GM12878 (cell line): ENCODE data around the gene ITK. TPM values are rescaled to one million over a fixed set of nuclear protein-coding genes. Genes with fewer than 3 reads are reported as not detected.

ENCODE experiments used
- ATAC-seq: fragments of 200-7000 bp; cut with Tn5 transposase; 3 replicates; pipeline ENCODE4 v1.9.1; 2020; ENCODE audit warnings: mild to moderate bottlenecking, moderate library complexity
- BruUV-seq: library from RNA; stranded (reverse); fragments of 400-500 nt; replicated peaks from 2 replicates; lab custom pipeline; 2021; lab: Mats Ljungman, UMichigan
- CTCF ChIA-PET: fragments of 300-600 bp; sonication (Branson Sonifier 250); formaldehyde crosslinking; extraction: SDS; loops from one replicate; lab custom pipeline; 2021; ENCODE audit warnings: inconsistent platforms; lab: Yijun Ruan, JAX
- POLR2A ChIA-PET: fragments of 350-600 bp; formaldehyde crosslinking; extraction: SDS; loops from one replicate; lab custom pipeline; 2021; ENCODE audit warnings: inconsistent platforms; lab: Charles Lee
- RAD21 ChIA-PET: fragments of 300-600 bp; sonication (Branson Sonifier 250); formaldehyde crosslinking; loops from one replicate; lab custom pipeline; 2023; ENCODE audit warnings: antibody characterized with exemption; ENCODE audit not compliant: unreplicated experiment; lab: Charles Lee
- SMC1A ChIA-PET: fragments of 300-600 bp; sonication (Branson Sonifier 250); formaldehyde crosslinking; loops from one replicate; lab custom pipeline; 2023; ENCODE audit not compliant: unreplicated experiment, uncharacterized antibody; lab: Charles Lee
- DNase-seq: peaks from one replicate; pipeline ENCODE4 v3.0.0-alpha.2; 2011; ENCODE audit warnings: low read depth, low spot score
- FAIRE-seq: peaks from 3 replicates; lab custom pipeline; 2011; peaks lifted over from hg19 to GRCh38; lab: Jason Lieb, UNC
- H2AFZ ChIP-seq: 2 replicates; pipeline ENCODE4 v1.6.0; 2011; ENCODE audit warnings: low read depth, low read length, control low read depth; ENCODE audit not compliant: control insufficient read depth
- H3K27ac ChIP-seq: 2 replicates; pipeline ENCODE4 v1.5.1; 2011; ENCODE audit warnings: control low read depth; ENCODE audit not compliant: control insufficient read depth, insufficient read depth
- H3K27me3 ChIP-seq, 2 experiments: replicated peaks in 1 of 2; 2 replicates each; pipeline versions ENCODE4 v1.6.0 to v1.6.1; 2011; ENCODE audit warnings: low read length in 1 of 2; ENCODE audit not compliant: control insufficient read depth in 2 of 2, insufficient read depth in 2 of 2
- H3K36me3 ChIP-seq, 2 experiments: 2 replicates each; pipeline ENCODE4 v1.5.1; 2011; ENCODE audit warnings: low read length in 1 of 2; ENCODE audit not compliant: control insufficient read depth in 2 of 2, insufficient read depth in 2 of 2
- H3K4me1 ChIP-seq: 2 replicates; pipeline ENCODE4 v1.6.1; 2011; ENCODE audit warnings: mild to moderate bottlenecking, low read length, moderate library complexity, mixed read lengths; ENCODE audit not compliant: control insufficient read depth, insufficient read depth
- H3K4me2 ChIP-seq: 2 replicates; pipeline ENCODE4 v1.6.0; 2011; ENCODE audit warnings: control low read depth; ENCODE audit not compliant: control insufficient read depth, insufficient read depth
- H3K4me3 ChIP-seq: fragments of 200-600 bp; sonication (generic); 2 replicates; pipeline ENCODE4 v1.5.1; 2016
- H3K79me2 ChIP-seq: 2 replicates; pipeline ENCODE4 v1.6.0; 2011; ENCODE audit warnings: low read length; ENCODE audit not compliant: control insufficient read depth, insufficient read depth
- H3K9ac ChIP-seq: 2 replicates; pipeline ENCODE4 v1.8.0; 2011; ENCODE audit warnings: low read length, control low read depth, mixed read lengths; ENCODE audit not compliant: control insufficient read depth, insufficient read depth
- H3K9me3 ChIP-seq: replicated peaks from 3 replicates; pipeline ENCODE4 v1.5.1; 2011; ENCODE audit warnings: mild to moderate bottlenecking, low read length; ENCODE audit not compliant: control insufficient read depth, insufficient read depth
- H4K20me1 ChIP-seq: 2 replicates; pipeline ENCODE4 v1.6.0; 2011; ENCODE audit not compliant: control insufficient read depth, insufficient read depth
- CEBPZ ChIP-seq: fragments of 150-350 bp; IDR thresholded peaks from 2 replicates; pipeline ENCODE4 v1.6.1; 2016; ENCODE audit warnings: low read depth, low read length
- EZH2 ChIP-seq: IDR thresholded peaks from 2 replicates; pipeline ENCODE4 v1.6.1; 2012; ENCODE audit warnings: low read depth, mild to moderate bottlenecking, control low read depth, inconsistent platforms, low read length, borderline replicate concordance; ENCODE audit not compliant: control insufficient read depth
- GATAD2B ChIP-seq: fragments of 450-650 bp; conservative IDR thresholded peaks from 2 replicates; pipeline ENCODE4 v1.6.1; 2017; ENCODE audit warnings: low read depth, mild to moderate bottlenecking, moderate library complexity
- RB1 ChIP-seq: fragments of 450-650 bp; formaldehyde crosslinking; IDR thresholded peaks from 2 replicates; pipeline ENCODE4 v1.6.1; 2017; ENCODE audit warnings: mild to moderate bottlenecking, borderline replicate concordance
- SP1 ChIP-seq: IDR thresholded peaks from one replicate; pipeline ENCODE4 v1.6.1; 2011; ENCODE audit warnings: low read depth, low read length
- STAT1 ChIP-seq: fragments of 450-650 bp; conservative IDR thresholded peaks from 2 replicates; pipeline ENCODE4 v1.6.1; 2014; ENCODE audit warnings: antibody characterized with exemption, mild to moderate bottlenecking
- SUZ12 ChIP-seq: fragments of 200-600 bp; sonication (generic); IDR thresholded peaks from one replicate; pipeline ENCODE4 v1.6.1; 2018; ENCODE audit warnings: antibody characterized with exemption, mild to moderate bottlenecking; ENCODE audit not compliant: unreplicated experiment
- TAF1 ChIP-seq: IDR thresholded peaks from 2 replicates; pipeline ENCODE4 v1.6.1; 2011; ENCODE audit warnings: mild to moderate bottlenecking, low read depth, low read length, borderline replicate concordance
- TCF12 ChIP-seq: IDR thresholded peaks from 2 replicates; pipeline ENCODE4 v1.6.1; 2011; ENCODE audit warnings: low read depth, mild to moderate bottlenecking, low read length
- ZNF207 ChIP-seq: fragments of 450-650 bp; IDR thresholded peaks from 2 replicates; pipeline ENCODE4 v1.6.1; 2014; ENCODE audit warnings: antibody characterized with exemption, mild to moderate bottlenecking, borderline replicate concordance
- ZNF217 ChIP-seq: fragments of 450-650 bp; IDR thresholded peaks from 2 replicates; pipeline ENCODE4 v1.6.1; 2017; ENCODE audit warnings: antibody characterized with exemption, mild to moderate bottlenecking
- ZNF24 ChIP-seq: fragments of 450-650 bp; IDR thresholded peaks from 2 replicates; pipeline ENCODE4 v1.6.1; 2017; ENCODE audit warnings: antibody characterized with exemption, mild to moderate bottlenecking
- WGBS: methylation state at CpG from one replicate; pipeline ENCODE4 v1.1.6; 2016; ENCODE audit warnings: low lambda C conversion rate; ENCODE audit not compliant: insufficient replicate concordance, insufficient coverage; ENCODE audit errors: missing lambda C conversion rate; 5-methylcytosine and 5-hydroxymethylcytosine counted together
- in situ Hi-C: fragments of 300-500 bp; cut with MboI; formaldehyde crosslinking; loops from 9 replicates; pipeline ENCODE4 v1.14.3; 2018; ENCODE audit warnings: mixed read lengths
- intact Hi-C: fragments of 100-400 bp; cut with micrococcal nuclease; formaldehyde crosslinking; loops from one replicate; pipeline ENCODE4 v1.14.2; 2022; ENCODE audit not compliant: unreplicated experiment
- polyA plus RNA-seq, 11 experiments: library from polyadenylated mRNA; depleted of rRNA in 4 of 11; unstranded in 6 of 11; stranded (reverse) in 5 of 11; fragments of >200 nt; fragmentation: Nextera tagmentation in 4 of 11; fragmentation: Illumina TruSeq in 1 of 11; extraction: Ambion mirVana in 4 of 11; extraction: Trizol in 1 of 11; gene quantifications; 1 replicate in 1 of 11; 2 replicates in 10 of 11; pipeline versions ENCODE4 v1.2.1 to v1.2.3, GENCODE V29; 2011 to 2016; ENCODE audit warnings: inconsistent platforms in 2 of 11, missing spikeins in 2 of 11, low read depth in 1 of 11
- total RNA-seq, 4 experiments: library from RNA; depleted of rRNA in 3 of 4; stranded (reverse); fragments of >200 nt in 3 of 4; fragmentation: Illumina TruSeq in 1 of 4; extraction: Trizol in 1 of 4; gene quantifications; 2 replicates each; pipeline versions ENCODE4 v1.2.1 to v1.2.3, GENCODE V29; 2013 to 2021
- TF ChIP-seq, protein P1 (sequence below): fragments of 450-650 bp; formaldehyde crosslinking; IDR thresholded peaks from 2 replicates; pipeline ENCODE4 v1.4.0; 2020; ENCODE audit warnings: mild to moderate bottlenecking, moderate library complexity
- TF ChIP-seq, protein P2 (sequence below): IDR thresholded peaks from 2 replicates; pipeline ENCODE4 v1.6.1; 2011; ENCODE audit warnings: borderline replicate concordance, low read depth, mild to moderate bottlenecking, moderate library complexity, mixed read lengths, low read length; ENCODE audit not compliant: insufficient read depth; ENCODE audit errors: extremely low read length

The ITK gene
- total and polyA plus RNA-seq, 10 of the 15 experiments (the other 5 are each of a cell fraction or from before 2014, with no cell fraction given): 0.05 to 2.4 (median 0.76) TPM

GRCh38 chr5:157266286-157267007, 85.8 kb downstream of the ITK start:
- H3K9me3 ChIP-seq: no peaks in the 10 kb centered on the region
- peaks cover 44% of the 10 kb centered on the region for H3K4me1 ChIP-seq
- CTCF ChIA-PET: interaction anchor here (1.2 to 4.2 kb wide), 9 partner anchors 13 to 124 kb away, joined by 3 to 44 read pairs (median 4); partner anchors contain the start of gene MED7
- in situ Hi-C loops: no loop called here
- DNase-seq (no peak), FAIRE-seq (no peak), ATAC-seq (peak; percentile 51)
- no peaks in the 10 kb centered on the region for H3K27me3 ChIP-seq
- peak overlapping the region; percentile 91 for H3K4me3 ChIP-seq
- H3K9ac ChIP-seq: peak overlapping the region; percentile 71
- H2AFZ ChIP-seq: peak overlapping the region; percentile 62
- 0% methylated on average over 16 of the region's 62 CpGs for WGBS
- H3K27ac ChIP-seq: peak overlapping the region; percentile 83
- SMC1A ChIA-PET: interaction anchor here (0.9 to 4.2 kb wide), 11 partner anchors 10 to 118 kb away, joined by 3 to 47 read pairs (median 9); no protein-coding TSS in a partner anchor
- no peaks in the 10 kb centered on the region for H3K36me3 ChIP-seq
- H3K79me2 ChIP-seq: peaks cover 55% of the 10 kb centered on the region
- intact Hi-C loops: loop anchor here (5.0 kb wide), 1 partner anchor 119 kb away; no protein-coding TSS in a partner anchor
- peak overlapping the region; percentile 86 for H3K4me2 ChIP-seq
- POLR2A ChIA-PET: interaction anchor here (0.9 to 2.0 kb wide), 12 partner anchors 10 to 124 kb away, joined by 3 to 12 read pairs (median 4); partner anchors contain the start of gene MED7
- H4K20me1 ChIP-seq: no peaks in the 10 kb centered on the region
- RAD21 ChIA-PET: interaction anchor here (1.5 to 8.3 kb wide), 9 partner anchors 14 to 124 kb away, joined by 5 to 99 read pairs (median 9); partner anchors contain the start of gene MED7
- BruUV-seq: no TSS peak
- TF ChIP-seq EZH2 (no peak), SUZ12 (no peak), RB1 (0 out of 2 replicates have a peak, but pooled peaks have one; percentile 40), ZNF207 (0 out of 2 replicates have a peak, but pooled peaks have one; percentile 64), CEBPZ (no peak), STAT1 (no peak), ZNF24 (peak; percentile 66), ZNF217 (peak; percentile 89; the same call in 1 of the 2 replicates), SP1 (no peak), TCF12 (0 out of 2 replicates have a peak, but pooled peaks have one; percentile 3), TAF1 (no peak), GATAD2B (peak; percentile 96)
- TF ChIP-seq, protein P1, sequence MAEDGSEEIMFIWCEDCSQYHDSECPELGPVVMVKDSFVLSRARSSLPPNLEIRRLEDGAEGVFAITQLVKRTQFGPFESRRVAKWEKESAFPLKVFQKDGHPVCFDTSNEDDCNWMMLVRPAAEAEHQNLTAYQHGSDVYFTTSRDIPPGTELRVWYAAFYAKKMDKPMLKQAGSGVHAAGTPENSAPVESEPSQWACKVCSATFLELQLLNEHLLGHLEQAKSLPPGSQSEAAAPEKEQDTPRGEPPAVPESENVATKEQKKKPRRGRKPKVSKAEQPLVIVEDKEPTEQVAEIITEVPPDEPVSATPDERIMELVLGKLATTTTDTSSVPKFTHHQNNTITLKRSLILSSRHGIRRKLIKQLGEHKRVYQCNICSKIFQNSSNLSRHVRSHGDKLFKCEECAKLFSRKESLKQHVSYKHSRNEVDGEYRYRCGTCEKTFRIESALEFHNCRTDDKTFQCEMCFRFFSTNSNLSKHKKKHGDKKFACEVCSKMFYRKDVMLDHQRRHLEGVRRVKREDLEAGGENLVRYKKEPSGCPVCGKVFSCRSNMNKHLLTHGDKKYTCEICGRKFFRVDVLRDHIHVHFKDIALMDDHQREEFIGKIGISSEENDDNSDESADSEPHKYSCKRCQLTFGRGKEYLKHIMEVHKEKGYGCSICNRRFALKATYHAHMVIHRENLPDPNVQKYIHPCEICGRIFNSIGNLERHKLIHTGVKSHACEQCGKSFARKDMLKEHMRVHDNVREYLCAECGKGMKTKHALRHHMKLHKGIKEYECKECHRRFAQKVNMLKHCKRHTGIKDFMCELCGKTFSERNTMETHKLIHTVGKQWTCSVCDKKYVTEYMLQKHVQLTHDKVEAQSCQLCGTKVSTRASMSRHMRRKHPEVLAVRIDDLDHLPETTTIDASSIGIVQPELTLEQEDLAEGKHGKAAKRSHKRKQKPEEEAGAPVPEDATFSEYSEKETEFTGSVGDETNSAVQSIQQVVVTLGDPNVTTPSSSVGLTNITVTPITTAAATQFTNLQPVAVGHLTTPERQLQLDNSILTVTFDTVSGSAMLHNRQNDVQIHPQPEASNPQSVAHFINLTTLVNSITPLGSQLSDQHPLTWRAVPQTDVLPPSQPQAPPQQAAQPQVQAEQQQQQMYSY (CRISPR knock-in tag): no peak
- TF ChIP-seq, protein P2, sequence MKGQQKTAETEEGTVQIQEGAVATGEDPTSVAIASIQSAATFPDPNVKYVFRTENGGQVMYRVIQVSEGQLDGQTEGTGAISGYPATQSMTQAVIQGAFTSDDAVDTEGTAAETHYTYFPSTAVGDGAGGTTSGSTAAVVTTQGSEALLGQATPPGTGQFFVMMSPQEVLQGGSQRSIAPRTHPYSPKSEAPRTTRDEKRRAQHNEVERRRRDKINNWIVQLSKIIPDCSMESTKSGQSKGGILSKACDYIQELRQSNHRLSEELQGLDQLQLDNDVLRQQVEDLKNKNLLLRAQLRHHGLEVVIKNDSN: no peak
